Fibroblast of mammary gland (primary cell): ENCODE data around the gene TRAPPC8.
A peak's percentile ranks its signal among the peaks of the same experiment; 100 is the strongest.

Source experiments
- DNase-seq: peaks from one replicate; pipeline ENCODE4 v3.0.0-alpha.2; 2010; ENCODE audit warnings: low read depth
- H3K4me3 ChIP-seq: 2 replicates; pipeline ENCODE4 v1.5.1; 2011; ENCODE audit warnings: low read depth, mild to moderate bottlenecking, low read length, moderate library complexity; ENCODE audit not compliant: control insufficient read depth
- CTCF ChIP-seq: conservative IDR thresholded peaks from 2 replicates; pipeline ENCODE4 v1.5.1; 2011; ENCODE audit warnings: low read depth, low read length, inconsistent platforms; ENCODE audit not compliant: control insufficient read depth, insufficient read depth

The TRAPPC8 gene

GRCh38 chr18:31977270-31977872 lies 34.4 kb upstream of the TRAPPC8 start:
- no peak overlapping the region for H3K4me3 ChIP-seq
- peak; percentile 79 for TF ChIP-seq CTCF
- peak; percentile 70 for DNase-seq

GRCh38 chr18:31976242-31976641 lies 33.3 kb upstream of the TRAPPC8 start:
- no peak overlapping the region for H3K4me3 ChIP-seq
- no peak for DNase-seq
- no peak for TF ChIP-seq CTCF

- DNase-seq, result no peak
- TF ChIP-seq CTCF, result no peak
- H3K4me3 ChIP-seq, result no peak overlapping the region
These were observed 31.1 kb upstream of the TRAPPC8 start for GRCh38 chr18:31973929-31974546.

GRCh38 chr18:31970617-31971016 lies 27.7 kb upstream of the TRAPPC8 start:
- no peak for TF ChIP-seq CTCF
- no peak overlapping the region for H3K4me3 ChIP-seq
- no peak for DNase-seq

- no peak overlapping the region for H3K4me3 ChIP-seq
- TF ChIP-seq CTCF, result no peak
- peak; percentile 17 for DNase-seq
These were observed 22.5 kb upstream of the TRAPPC8 start for GRCh38 chr18:31965316-31965970.

- no peak for DNase-seq
- no peak for TF ChIP-seq CTCF
- H3K4me3 ChIP-seq, result no peak overlapping the region
These were observed 14.8 kb upstream of the TRAPPC8 start for GRCh38 chr18:31957728-31958127.
